ENCODE results near the gene ZBTB9.

ZBTB9 gene

DNA sequence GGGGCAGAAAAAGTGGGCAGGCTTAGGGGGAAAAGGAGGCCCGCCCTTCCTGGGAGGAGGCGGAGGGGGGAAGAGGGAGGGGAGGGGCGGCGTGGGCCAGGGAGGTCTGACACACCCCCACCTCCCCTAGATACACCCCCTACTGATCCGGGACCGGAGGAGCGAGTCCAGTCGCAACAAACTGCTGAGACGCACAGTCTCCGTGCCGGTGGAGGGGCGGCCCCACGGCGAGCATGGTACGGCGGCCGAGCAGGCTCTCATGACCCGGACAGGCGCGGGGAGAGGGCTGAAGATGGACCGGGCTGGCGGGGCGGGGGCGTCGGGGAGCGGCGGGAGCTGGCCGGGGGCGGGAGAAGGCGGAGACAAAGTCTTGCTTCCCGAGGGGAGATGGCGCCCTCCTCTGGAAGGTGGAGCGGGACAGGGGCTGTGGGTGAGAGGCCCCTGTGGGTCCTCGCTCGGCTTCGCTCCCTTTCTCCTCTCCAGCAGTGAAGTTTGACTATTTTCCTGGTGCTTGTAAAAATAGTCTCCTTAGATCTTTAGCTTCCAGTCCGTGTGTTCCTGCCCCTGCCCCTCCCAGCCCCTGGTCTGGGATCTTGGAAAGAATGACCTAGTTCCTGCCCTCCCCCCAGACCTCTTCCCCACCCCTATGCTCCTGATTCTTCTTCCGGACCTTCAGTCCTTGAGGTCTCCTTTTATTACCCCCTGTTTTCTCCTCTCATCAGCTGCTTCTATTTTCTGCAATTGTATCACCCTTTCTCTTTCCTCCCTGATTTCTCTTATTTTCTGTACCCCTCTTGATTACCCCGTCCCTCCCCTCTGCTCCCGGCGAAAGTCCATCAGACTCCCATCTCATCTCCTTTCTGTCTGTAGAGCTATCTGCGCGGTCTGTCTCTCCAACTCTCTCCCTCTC is 28.5 kb upstream of the ZBTB9 start:
- peak; percentile 89 for DNase-seq (ENCODE audit: low spot score)
- in situ Hi-C loops (cut with MboI; ENCODE audit: low pct_unique_long_range_greater_than_20kb, low sequenced_read_pairs, unreplicated experiment), result no loop called here
- TF ChIP-seq, protein P1, sequence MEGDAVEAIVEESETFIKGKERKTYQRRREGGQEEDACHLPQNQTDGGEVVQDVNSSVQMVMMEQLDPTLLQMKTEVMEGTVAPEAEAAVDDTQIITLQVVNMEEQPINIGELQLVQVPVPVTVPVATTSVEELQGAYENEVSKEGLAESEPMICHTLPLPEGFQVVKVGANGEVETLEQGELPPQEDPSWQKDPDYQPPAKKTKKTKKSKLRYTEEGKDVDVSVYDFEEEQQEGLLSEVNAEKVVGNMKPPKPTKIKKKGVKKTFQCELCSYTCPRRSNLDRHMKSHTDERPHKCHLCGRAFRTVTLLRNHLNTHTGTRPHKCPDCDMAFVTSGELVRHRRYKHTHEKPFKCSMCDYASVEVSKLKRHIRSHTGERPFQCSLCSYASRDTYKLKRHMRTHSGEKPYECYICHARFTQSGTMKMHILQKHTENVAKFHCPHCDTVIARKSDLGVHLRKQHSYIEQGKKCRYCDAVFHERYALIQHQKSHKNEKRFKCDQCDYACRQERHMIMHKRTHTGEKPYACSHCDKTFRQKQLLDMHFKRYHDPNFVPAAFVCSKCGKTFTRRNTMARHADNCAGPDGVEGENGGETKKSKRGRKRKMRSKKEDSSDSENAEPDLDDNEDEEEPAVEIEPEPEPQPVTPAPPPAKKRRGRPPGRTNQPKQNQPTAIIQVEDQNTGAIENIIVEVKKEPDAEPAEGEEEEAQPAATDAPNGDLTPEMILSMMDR (IDR thresholded peaks at IDR 0.05; ENCODE audit: extremely low read depth, insufficient read depth, missing control alignments), result peak; percentile 84

- DNase-seq (ENCODE audit: low spot score), result peak; percentile 69
- in situ Hi-C loops (cut with MboI; ENCODE audit: low pct_unique_long_range_greater_than_20kb, low sequenced_read_pairs, unreplicated experiment), result no loop called here
- TF ChIP-seq, protein P1 (IDR thresholded peaks at IDR 0.05; ENCODE audit: extremely low read depth, insufficient read depth, missing control alignments), result no peak
Measured at GRCh38 chr6:33426590-33427511, 27.5 kb upstream of the ZBTB9 start.

GRCh38 chr6:33427585-33428223 is 26.7 kb upstream of the ZBTB9 start:
- DNase-seq (ENCODE audit: low spot score), result peak; percentile 85
- TF ChIP-seq, protein P1 (IDR thresholded peaks at IDR 0.05; ENCODE audit: extremely low read depth, insufficient read depth, missing control alignments), result peak; percentile 12
- in situ Hi-C loops (cut with MboI; ENCODE audit: low pct_unique_long_range_greater_than_20kb, low sequenced_read_pairs, unreplicated experiment), result no loop called here

DNA sequence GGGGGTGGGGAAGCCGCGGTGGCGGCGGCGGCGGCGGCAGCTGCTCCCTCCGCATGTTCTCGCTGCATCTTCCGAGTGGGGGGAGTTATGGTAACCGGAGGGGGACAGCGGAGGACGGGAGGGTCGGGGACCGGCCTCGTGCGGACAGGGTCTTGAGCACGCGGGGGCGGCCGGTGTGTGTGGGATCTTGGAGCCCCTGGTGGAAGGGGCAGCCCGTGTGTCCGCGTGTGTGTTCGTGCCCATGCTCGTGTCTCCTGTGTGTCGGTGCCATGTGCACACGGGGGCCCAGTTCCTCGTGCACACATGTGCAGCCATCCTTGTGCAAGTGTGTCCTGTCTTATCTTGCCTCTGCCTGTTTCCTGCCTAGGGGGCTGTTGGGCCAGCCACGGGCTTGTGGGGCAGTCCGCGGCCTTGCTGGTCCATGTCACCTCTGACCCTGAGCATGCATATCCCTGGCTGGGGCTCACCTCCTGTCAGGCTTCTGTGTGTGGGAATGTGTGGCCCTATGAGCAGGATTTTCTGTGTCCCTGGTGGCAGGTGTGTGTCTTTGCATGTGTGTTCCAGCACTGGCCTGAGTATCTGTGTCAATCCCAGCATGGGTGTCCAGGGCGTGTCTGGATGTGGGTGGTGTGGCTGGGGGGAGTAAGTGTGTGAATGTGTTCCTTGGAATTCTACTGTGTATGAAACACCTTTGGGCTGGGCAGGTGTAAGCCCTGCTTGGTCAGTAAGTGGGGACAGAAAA is 26.0 kb upstream of the ZBTB9 start:
- TF ChIP-seq, protein P1 (IDR thresholded peaks at IDR 0.05; ENCODE audit: extremely low read depth, insufficient read depth, missing control alignments), result no peak
- in situ Hi-C loops (cut with MboI; ENCODE audit: low pct_unique_long_range_greater_than_20kb, low sequenced_read_pairs, unreplicated experiment), result no loop called here
- peak; percentile 66 for DNase-seq (ENCODE audit: low spot score)

GRCh38 chr6:33428966-33429749 is 25.2 kb upstream of the ZBTB9 start:
- peak; percentile 20 for DNase-seq (ENCODE audit: low spot score)
- TF ChIP-seq, protein P1 (IDR thresholded peaks at IDR 0.05; ENCODE audit: extremely low read depth, insufficient read depth, missing control alignments), result no peak
- in situ Hi-C loops (cut with MboI; ENCODE audit: low pct_unique_long_range_greater_than_20kb, low sequenced_read_pairs, unreplicated experiment), result no loop called here

All from GM13977 (cell line).